Gastroesophageal sphincter (tissue), 3 donors: ENCODE data around the gene FBLN1.

Experiments
- EP300 ChIP-seq: sonication (generic); formaldehyde crosslinking; IDR thresholded peaks from one replicate; pipeline ENCODE4 v1.6.1; 2017; ENCODE audit warnings: antibody characterized with exemption, mild to moderate bottlenecking
- POLR2A ChIP-seq, 2 donors: fragments of 450-650 bp; IDR thresholded peaks; one replicate each; pipeline ENCODE4 v1.6.1; 2017; ENCODE audit warnings: antibody characterized with exemption in 2 of 2, mild to moderate bottlenecking in 2 of 2, moderate library complexity in 1 of 2
- POLR2AphosphoS5 ChIP-seq: sonication (generic); formaldehyde crosslinking; IDR thresholded peaks from one replicate; pipeline ENCODE4 v1.6.1; 2017; ENCODE audit warnings: antibody characterized with exemption
- TF ChIP-seq, protein P1 (sequence below), 4 experiments: fragments of 200-600 bp in 2 of 4; fragments of 450-650 bp in 2 of 4; sonication (generic) in 1 of 4; IDR thresholded peaks; one replicate each; pipeline ENCODE4 v1.5.1; 2017 to 2019; ENCODE audit warnings: antibody characterized with exemption in 4 of 4, mild to moderate bottlenecking in 2 of 4, moderate library complexity in 2 of 4

DNA sequence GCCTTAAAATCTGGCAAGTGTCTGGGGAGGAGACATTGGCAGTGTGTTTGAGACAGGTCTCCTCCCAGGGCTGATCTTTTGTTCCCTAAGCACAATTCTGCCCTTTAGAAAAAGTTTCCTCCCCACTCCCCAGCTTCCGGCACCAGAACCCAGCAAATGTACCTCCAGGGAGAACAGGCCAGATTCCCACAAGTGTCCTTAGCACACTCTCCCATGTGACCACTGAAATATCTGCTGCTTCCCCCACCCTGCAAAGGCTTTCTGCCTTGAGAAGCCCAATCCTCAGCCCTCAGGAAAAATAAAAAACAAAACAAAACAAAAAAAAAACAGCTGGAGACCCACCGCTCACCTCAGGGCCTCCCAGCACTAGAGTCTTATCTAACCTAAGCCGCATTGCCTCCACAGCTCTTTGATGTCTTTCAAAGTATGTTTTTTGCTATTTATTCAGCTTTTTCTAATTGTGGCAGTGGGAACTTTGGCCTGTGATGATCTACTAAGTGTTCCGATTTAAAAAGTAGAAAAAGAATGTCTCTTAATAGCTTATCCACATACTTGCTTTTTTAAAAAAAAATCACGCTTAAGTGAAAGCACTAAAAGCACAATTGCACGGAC lies 29.0 kb upstream of the FBLN1 start:
- no peak for TF ChIP-seq EP300
- TF ChIP-seq, protein P1, sequence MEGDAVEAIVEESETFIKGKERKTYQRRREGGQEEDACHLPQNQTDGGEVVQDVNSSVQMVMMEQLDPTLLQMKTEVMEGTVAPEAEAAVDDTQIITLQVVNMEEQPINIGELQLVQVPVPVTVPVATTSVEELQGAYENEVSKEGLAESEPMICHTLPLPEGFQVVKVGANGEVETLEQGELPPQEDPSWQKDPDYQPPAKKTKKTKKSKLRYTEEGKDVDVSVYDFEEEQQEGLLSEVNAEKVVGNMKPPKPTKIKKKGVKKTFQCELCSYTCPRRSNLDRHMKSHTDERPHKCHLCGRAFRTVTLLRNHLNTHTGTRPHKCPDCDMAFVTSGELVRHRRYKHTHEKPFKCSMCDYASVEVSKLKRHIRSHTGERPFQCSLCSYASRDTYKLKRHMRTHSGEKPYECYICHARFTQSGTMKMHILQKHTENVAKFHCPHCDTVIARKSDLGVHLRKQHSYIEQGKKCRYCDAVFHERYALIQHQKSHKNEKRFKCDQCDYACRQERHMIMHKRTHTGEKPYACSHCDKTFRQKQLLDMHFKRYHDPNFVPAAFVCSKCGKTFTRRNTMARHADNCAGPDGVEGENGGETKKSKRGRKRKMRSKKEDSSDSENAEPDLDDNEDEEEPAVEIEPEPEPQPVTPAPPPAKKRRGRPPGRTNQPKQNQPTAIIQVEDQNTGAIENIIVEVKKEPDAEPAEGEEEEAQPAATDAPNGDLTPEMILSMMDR (IDR thresholded peaks at IDR 0.05), result no peak
- no peak for TF ChIP-seq POLR2AphosphoS5
- no peak for TF ChIP-seq POLR2A (IDR thresholded peaks at IDR 0.05)
